ENCODE results near the gene GK.
"Not testable (repeated sequence)": the region's sequence is repeated elsewhere in the genome, so short reads cannot be mapped to it uniquely, and the experiment has no call there.

The GK gene

DNA sequence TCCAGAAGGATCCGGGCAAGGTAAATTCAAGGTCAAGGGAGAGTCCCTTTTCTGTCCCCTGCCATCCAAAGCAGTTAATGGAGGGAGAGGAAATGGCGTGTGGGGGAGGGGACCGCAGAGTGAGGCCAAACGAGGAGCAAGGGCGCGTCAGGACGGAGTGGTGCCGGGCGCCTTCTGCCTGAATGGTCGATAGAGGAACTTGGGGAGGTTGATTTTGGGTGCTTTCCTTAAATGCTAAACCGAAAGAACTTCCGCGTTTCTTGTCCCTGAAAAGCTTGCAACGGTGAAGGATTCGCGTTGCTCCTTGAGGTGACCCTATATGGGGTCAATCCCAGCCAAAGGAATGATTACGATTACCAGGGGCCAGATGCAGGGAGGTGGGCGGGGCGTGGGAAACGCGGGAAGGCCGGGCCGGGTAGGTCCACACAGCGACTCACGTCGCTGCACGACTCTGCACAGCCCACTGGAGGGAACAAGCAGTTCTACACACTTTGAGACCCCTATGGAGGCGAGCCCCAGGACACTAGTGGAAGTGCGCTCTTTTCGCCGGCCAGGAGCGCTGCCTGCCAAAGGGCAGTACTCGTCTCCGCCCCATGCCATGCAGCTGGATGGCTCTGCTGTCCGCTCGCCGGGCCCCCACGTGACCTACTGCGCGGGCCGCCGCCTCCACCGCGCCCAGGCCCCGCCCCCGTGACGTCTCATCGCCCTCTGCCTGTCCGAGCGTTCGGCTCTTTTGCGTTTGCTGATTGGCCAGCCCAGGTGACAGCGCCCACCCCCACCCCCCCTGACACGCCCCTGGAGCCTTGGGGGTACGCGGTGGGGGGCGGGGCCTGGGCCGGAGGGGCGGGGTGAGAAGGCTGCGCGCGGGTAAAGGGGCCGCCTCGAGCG, 452 bp upstream of the GK start (continued):
- TF ChIP-seq ZNF610 (tag by site-specific recombination; IDR thresholded peaks at IDR 0.05; ENCODE audit: borderline replicate concordance) (0 out of 2 replicates have a peak, but pooled peaks have one; percentile 40), ZBTB20 (tag by site-specific recombination; IDR thresholded peaks at IDR 0.05) (peak; percentile 58; the same call in 1 of the 2 replicates), ZNF544 (tag by site-specific recombination; IDR thresholded peaks at IDR 0.05) (no peak), HOXA7 (CRISPR knock-in tag; IDR thresholded peaks at IDR 0.05; ENCODE audit: borderline replicate concordance) (no peak), ZNF600 (tag by site-specific recombination; IDR thresholded peaks at IDR 0.05) (no peak), KLF8 (tag by site-specific recombination; IDR thresholded peaks at IDR 0.05) (peak; percentile 80), ZXDB (tag by site-specific recombination; IDR thresholded peaks at IDR 0.05) (peak; percentile 84), ZNF670 (tag by site-specific recombination; IDR thresholded peaks at IDR 0.05; ENCODE audit: low read depth) (no peak), ZSCAN30 (tag by site-specific recombination; IDR thresholded peaks at IDR 0.05) (no peak), ZNF2 (tag by site-specific recombination; IDR thresholded peaks at IDR 0.05) (0 out of 2 replicates have a peak, but pooled peaks have one; percentile 66), ZNF37A (tag by site-specific recombination; IDR thresholded peaks at IDR 0.05) (no peak), ZNF221 (tag by site-specific recombination; IDR thresholded peaks at IDR 0.05; ENCODE audit: borderline replicate concordance) (no peak), ZNF777 (tag by site-specific recombination; IDR thresholded peaks at IDR 0.05; ENCODE audit: borderline replicate concordance) (peak; percentile 69; the same call in 1 of the 2 replicates), ZNF311 (tag by site-specific recombination; IDR thresholded peaks at IDR 0.05; ENCODE audit: borderline replicate concordance) (no peak), ZNF214 (tag by site-specific recombination; IDR thresholded peaks at IDR 0.05; ENCODE audit: borderline replicate concordance) (no peak), YY1 (tag by site-specific recombination; IDR thresholded peaks at IDR 0.05) (0 out of 2 replicates have a peak, but pooled peaks have one; percentile 36), WT1 (tag by site-specific recombination; IDR thresholded peaks at IDR 0.05) (no peak), GLIS2 (tag by site-specific recombination; IDR thresholded peaks at IDR 0.05) (peak; percentile 81; the same call in 1 of the 2 replicates), ZFP69B (tag by site-specific recombination; IDR thresholded peaks at IDR 0.05) (no peak), EGR2 (tag by site-specific recombination; IDR thresholded peaks at IDR 0.05; ENCODE audit: low read depth) (peak; percentile 40), ZNF239 (tag by site-specific recombination; IDR thresholded peaks at IDR 0.05) (no peak), ZNF701 (tag by site-specific recombination; IDR thresholded peaks at IDR 0.05) (no peak), FEZF1 (tag by site-specific recombination; IDR thresholded peaks at IDR 0.05) (peak; percentile 51; the same call in 1 of the 2 replicates), ZNF391 (tag by site-specific recombination; IDR thresholded peaks at IDR 0.05; ENCODE audit: borderline replicate concordance, low read depth) (no peak)
- TF ChIP-seq, protein P1, sequence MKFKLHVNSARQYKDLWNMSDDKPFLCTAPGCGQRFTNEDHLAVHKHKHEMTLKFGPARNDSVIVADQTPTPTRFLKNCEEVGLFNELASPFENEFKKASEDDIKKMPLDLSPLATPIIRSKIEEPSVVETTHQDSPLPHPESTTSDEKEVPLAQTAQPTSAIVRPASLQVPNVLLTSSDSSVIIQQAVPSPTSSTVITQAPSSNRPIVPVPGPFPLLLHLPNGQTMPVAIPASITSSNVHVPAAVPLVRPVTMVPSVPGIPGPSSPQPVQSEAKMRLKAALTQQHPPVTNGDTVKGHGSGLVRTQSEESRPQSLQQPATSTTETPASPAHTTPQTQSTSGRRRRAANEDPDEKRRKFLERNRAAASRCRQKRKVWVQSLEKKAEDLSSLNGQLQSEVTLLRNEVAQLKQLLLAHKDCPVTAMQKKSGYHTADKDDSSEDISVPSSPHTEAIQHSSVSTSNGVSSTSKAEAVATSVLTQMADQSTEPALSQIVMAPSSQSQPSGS (tag by site-specific recombination; IDR thresholded peaks at IDR 0.05; ENCODE audit: low read depth), result no peak
- TF ChIP-seq, protein P2, sequence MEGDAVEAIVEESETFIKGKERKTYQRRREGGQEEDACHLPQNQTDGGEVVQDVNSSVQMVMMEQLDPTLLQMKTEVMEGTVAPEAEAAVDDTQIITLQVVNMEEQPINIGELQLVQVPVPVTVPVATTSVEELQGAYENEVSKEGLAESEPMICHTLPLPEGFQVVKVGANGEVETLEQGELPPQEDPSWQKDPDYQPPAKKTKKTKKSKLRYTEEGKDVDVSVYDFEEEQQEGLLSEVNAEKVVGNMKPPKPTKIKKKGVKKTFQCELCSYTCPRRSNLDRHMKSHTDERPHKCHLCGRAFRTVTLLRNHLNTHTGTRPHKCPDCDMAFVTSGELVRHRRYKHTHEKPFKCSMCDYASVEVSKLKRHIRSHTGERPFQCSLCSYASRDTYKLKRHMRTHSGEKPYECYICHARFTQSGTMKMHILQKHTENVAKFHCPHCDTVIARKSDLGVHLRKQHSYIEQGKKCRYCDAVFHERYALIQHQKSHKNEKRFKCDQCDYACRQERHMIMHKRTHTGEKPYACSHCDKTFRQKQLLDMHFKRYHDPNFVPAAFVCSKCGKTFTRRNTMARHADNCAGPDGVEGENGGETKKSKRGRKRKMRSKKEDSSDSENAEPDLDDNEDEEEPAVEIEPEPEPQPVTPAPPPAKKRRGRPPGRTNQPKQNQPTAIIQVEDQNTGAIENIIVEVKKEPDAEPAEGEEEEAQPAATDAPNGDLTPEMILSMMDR (tag by site-specific recombination; IDR thresholded peaks at IDR 0.05), result peak; percentile 47
- TF ChIP-seq, protein P3, sequence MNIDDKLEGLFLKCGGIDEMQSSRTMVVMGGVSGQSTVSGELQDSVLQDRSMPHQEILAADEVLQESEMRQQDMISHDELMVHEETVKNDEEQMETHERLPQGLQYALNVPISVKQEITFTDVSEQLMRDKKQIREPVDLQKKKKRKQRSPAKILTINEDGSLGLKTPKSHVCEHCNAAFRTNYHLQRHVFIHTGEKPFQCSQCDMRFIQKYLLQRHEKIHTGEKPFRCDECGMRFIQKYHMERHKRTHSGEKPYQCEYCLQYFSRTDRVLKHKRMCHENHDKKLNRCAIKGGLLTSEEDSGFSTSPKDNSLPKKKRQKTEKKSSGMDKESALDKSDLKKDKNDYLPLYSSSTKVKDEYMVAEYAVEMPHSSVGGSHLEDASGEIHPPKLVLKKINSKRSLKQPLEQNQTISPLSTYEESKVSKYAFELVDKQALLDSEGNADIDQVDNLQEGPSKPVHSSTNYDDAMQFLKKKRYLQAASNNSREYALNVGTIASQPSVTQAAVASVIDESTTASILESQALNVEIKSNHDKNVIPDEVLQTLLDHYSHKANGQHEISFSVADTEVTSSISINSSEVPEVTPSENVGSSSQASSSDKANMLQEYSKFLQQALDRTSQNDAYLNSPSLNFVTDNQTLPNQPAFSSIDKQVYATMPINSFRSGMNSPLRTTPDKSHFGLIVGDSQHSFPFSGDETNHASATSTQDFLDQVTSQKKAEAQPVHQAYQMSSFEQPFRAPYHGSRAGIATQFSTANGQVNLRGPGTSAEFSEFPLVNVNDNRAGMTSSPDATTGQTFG (tag by site-specific recombination; IDR thresholded peaks at IDR 0.05; ENCODE audit: borderline replicate concordance), result no peak
- TF ChIP-seq, protein P4, sequence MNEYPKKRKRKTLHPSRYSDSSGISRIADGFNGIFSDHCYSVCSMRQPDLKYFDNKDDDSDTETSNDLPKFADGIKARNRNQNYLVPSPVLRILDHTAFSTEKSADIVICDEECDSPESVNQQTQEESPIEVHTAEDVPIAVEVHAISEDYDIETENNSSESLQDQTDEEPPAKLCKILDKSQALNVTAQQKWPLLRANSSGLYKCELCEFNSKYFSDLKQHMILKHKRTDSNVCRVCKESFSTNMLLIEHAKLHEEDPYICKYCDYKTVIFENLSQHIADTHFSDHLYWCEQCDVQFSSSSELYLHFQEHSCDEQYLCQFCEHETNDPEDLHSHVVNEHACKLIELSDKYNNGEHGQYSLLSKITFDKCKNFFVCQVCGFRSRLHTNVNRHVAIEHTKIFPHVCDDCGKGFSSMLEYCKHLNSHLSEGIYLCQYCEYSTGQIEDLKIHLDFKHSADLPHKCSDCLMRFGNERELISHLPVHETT (tag by site-specific recombination; IDR thresholded peaks at IDR 0.05), result no peak

DNA sequence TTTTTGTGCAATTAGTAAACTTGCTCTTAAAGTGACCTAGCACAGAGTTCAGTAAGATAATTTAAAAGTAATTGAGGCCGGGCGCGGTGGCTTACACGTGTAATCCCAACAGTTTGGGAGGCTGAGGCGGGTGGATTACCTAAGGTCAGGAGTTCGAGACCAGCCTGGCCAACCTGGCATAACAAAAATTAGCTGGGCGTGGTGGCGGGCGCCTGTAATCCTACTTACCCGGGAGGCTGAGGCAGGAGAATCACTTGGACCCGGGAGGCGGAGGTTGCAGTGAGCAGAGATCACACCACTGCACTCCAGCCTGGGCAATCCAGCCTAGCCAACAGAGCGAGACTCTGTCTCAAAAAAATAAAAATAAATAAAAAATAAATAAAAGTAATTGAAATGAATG, 1.2 kb downstream of the GK start:
- POLR2A ChIA-PET; H3K9me3 ChIP-seq (ENCODE audit: control insufficient read depth, insufficient read depth, low read depth, low read length); H3K27ac ChIP-seq (ENCODE audit: extremely low read depth, low read depth, low read length); H3K4me1 ChIP-seq (ENCODE audit: control insufficient read depth, insufficient read depth, low read length); H3K36me3 ChIP-seq (ENCODE audit: control insufficient read depth in 2 of 2, insufficient read depth in 1 of 2, low read length in 2 of 2): not testable (repeated sequence)
- CTCF ChIA-PET, result interaction anchor here (0.6 to 0.8 kb wide), 2 partner anchors 16 to 409 kb away, joined by 3 read pairs; no protein-coding TSS in a partner anchor
- peak overlapping the region; percentile 68 for H3K4me3 ChIP-seq (ENCODE audit: low read depth, low read length)

Data from HEK293 (cell line).